ENCODE data around the gene OR2A7.
"Not testable (repeated sequence)": the region's sequence is repeated elsewhere in the genome, so short reads cannot be mapped to it uniquely, and the experiment has no call there.

Gene OR2A7

GRCh38 chr7:144264692-144265091 lies at the start of gene OR2A7:
TSS of gene OR2A7 (minus strand) at chr7:144264792. CDS start at chr7:144259628, 5,164 bp downstream.
- DNase-seq: not testable (repeated sequence)

GRCh38 chr7:144311872-144312469 lies 47.4 kb upstream of the OR2A7 start, which contains the start of gene OR2A1:
TSS of gene OR2A1 (plus strand) at chr7:144312419. CDS start at chr7:144318125, 5,706 bp downstream.
- DNase-seq: not testable (repeated sequence)

GRCh38 chr7:144311218-144311617 lies 46.6 kb upstream of the OR2A7 start:
- not testable (repeated sequence) for DNase-seq

- not testable (repeated sequence) for DNase-seq
Observed at GRCh38 chr7:144309702-144310101, 45.1 kb upstream of the OR2A7 start.

GRCh38 chr7:144305156-144305555 lies 40.6 kb upstream of the OR2A7 start:
- not testable (repeated sequence) for DNase-seq

- DNase-seq: not testable (repeated sequence)
Observed at GRCh38 chr7:144303607-144304006, 39.0 kb upstream of the OR2A7 start.

GRCh38 chr7:144302578-144303303 lies 38.1 kb upstream of the OR2A7 start:
- DNase-seq: not testable (repeated sequence)

- not testable (repeated sequence) for DNase-seq
Observed at GRCh38 chr7:144293794-144294499, 29.4 kb upstream of the OR2A7 start.

GRCh38 chr7:144292384-144293161 lies 28.0 kb upstream of the OR2A7 start:
- not testable (repeated sequence) for DNase-seq

GRCh38 chr7:144291607-144292006 lies 27.0 kb upstream of the OR2A7 start:
- DNase-seq: not testable (repeated sequence)

- not testable (repeated sequence) for DNase-seq
Observed at GRCh38 chr7:144287171-144287784, 22.7 kb upstream of the OR2A7 start.

- DNase-seq: not testable (repeated sequence)
Observed at GRCh38 chr7:144283716-144284115, 19.1 kb upstream of the OR2A7 start.

GRCh38 chr7:144282490-144282889 lies 17.9 kb upstream of the OR2A7 start:
- DNase-seq: not testable (repeated sequence)

GRCh38 chr7:144281981-144282380 lies 17.4 kb upstream of the OR2A7 start:
- not testable (repeated sequence) for DNase-seq

GRCh38 chr7:144280010-144280409 lies 15.4 kb upstream of the OR2A7 start:
- not testable (repeated sequence) for DNase-seq

- DNase-seq: not testable (repeated sequence)
Observed at GRCh38 chr7:144275281-144275680, 10.7 kb upstream of the OR2A7 start.

- not testable (repeated sequence) for DNase-seq
Observed at GRCh38 chr7:144269188-144269587, 4.6 kb upstream of the OR2A7 start, which contains the start of gene CTAGE8. TSS of gene CTAGE8 (minus strand) at chr7:144269288. CDS start at chr7:144269250, 38 bp downstream.

- DNase-seq: not testable (repeated sequence)
Observed at GRCh38 chr7:144262128-144262527, 2.5 kb downstream of the OR2A7 start.

GRCh38 chr7:144259067-144259466 lies 5.5 kb downstream of the OR2A7 start:
- DNase-seq: not testable (repeated sequence)

GRCh38 chr7:144256112-144256511 lies 8.5 kb downstream of the OR2A7 start:
- DNase-seq: no peak

- DNase-seq: no peak
Observed at GRCh38 chr7:144255471-144255897, 9.1 kb downstream of the OR2A7 start.

- not testable (repeated sequence) for DNase-seq
Observed at GRCh38 chr7:144252307-144252706, 12.3 kb downstream of the OR2A7 start.
